Activated CD4-positive, alpha-beta T cell treated with anti-CD3 and anti-CD28 coated beads, Interleukin-10, Interleukin-2, amounts not matched to agents 100 ng/mL and 50 ng/mL, durations not matched to agents 16 hours and 8 hours (primary cell): ENCODE measurements around the gene DAAM2.

ENCODE experiments used
- DNase-seq: peaks from one replicate; pipeline ENCODE4 v3.0.0-alpha.2; 2020

Gene DAAM2

DNA sequence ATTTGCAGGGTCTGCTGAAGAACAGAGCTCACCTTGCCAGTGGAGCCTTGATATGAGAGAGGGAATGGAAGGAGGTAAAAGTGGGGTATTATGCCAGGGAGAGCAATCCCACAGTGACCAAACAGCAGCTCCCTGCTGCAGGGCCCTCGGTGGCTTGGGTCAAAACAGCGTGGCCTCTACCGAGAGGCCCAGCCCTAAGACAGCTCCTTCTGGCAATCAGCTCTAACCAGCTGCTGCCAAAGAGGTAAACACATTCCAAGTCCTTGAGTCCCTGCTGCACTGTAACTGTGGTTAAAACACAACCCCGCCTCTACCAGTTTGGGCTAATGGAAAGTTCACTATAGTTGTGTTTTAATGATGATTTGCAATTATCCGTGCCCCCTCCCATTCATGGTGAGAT is 1.4 kb upstream of the DAAM2 start:
- DNase-seq: no peak

DNA sequence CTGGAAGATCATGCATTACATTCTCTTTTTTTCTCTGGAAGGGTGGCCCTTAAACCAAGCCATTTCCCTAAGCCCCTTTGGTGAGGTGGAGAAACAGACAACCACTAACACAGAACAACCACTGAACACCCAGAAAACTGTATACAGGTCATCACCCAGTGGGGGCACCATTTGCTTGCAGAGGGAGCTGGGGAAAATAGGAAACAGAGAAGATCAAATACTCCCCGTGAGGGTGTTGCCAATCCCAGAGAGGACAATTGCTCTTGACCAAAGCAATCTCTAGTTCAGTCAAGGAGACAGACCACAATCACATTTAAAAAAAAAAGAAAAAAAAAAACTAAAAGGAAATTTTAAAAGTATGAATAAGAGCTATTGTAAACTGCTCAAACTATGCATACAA is 865 bp upstream of the DAAM2 start:
- no peak for DNase-seq

DNA sequence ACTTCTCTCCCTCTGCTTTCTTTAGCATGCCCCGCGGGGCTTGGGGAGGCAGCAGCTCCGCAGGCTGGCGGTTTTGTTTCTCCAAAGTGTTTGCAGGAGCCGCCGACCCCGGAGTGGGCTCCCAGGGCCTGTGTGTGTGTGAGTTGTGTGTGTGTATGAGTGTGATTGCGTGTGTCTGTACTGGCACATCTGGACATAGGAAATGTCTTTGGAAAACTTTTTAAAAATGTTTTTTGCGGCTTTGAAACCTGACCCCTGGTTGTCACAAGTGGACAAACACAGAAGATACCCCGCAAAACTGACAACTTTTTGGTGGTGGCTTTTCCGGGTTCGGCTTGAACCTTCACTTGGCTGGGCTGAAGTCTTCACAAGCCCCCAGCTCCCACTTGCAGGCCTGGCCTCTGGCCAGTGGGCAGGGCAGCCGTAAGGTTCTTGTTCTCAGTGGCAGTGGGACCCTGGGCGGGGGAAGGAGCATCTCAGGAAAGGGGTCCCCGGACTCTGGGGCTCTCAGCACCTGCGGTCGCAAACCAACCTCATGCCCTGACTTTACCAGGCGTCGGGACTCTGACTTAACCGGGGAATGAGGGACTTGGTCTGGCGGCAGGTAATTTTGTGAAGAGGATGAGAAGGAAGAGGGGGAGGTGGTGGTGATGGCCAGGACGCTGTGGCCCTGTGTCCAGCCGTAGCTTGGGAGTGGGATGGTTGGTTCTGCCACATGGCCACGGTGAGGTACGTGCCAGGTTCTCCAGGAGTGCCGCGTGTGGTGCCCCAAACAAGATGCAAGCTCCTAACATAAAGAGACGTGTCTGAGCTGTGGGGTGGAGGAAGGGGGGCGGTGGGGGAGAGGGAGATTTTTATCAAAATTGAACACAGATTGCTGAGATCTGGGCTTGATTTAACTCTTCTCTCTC is 619 bp downstream of the DAAM2 start:
- DNase-seq: no peak

DNA sequence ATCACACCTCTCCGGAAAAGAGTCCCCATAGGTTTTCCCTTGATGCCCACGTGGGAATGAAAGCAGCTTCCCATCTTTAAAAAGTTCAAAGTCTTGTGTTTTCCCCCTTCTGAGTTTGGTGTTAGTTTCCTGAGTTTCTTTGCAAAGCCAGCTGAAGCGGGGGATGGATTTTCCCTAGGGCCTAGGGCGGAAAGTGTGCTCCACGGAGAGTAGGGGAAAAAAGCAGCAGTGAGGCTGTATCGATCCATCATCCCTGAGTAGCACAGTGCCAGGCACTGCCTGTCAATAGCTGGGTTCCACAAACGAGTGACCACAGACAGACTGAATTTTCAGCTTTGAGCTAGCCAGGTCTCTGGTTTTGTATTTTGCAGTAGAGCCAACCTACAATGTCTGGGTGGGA is 1.3 kb downstream of the DAAM2 start:
- no peak for DNase-seq

- no peak for DNase-seq
Measured at GRCh38 chr6:39794231-39794630, 2.1 kb downstream of the DAAM2 start.

GRCh38 chr6:39797751-39798150 is 5.6 kb downstream of the DAAM2 start:
- no peak for DNase-seq

DNA sequence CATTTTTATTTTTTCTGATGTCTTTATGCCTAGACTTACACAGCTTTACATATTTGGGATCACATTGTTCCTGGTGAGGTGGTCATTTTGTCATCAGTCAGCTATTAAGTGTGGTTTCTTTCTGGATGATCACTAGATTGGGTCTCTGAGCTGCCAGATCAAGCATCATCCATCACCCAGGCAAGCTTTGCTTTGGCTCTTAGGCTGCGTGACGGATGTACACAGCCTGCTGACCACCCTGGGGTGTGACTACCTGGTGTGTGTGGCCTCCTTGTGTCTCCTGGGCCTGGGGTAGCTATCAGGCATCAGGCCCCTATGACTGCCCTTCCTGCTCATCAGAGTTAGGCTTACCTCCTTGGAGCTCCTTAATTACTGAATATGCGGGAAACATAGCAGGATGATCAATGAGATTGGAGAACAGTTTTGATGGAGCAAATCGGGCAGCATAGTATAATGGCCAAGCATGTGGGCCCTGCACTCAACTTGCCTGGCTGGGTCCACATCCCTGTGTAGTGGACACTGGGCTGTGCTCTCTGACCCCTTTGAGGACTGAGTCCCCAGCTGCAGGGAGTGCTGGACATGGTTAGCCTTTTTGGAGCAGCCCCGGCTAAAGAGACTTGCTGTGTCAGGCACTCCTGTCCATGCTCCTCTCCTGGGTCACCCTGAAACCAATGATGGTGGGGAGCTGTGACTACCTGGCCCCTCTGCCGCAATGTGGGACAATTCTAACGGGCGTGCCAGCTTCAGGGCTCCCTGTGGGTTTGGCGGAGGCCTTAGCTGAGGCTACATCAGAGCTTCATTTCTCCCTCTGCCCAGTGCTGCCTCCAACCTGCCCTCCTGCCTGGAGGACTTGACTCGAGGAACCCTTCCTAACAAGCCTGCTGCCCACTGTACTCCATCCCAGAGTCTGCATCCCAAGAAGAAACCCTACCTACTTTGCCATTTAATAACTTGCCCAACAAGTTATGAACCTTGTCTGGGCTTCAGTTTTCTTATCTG is 8.2 kb downstream of the DAAM2 start:
- no peak for DNase-seq

DNA sequence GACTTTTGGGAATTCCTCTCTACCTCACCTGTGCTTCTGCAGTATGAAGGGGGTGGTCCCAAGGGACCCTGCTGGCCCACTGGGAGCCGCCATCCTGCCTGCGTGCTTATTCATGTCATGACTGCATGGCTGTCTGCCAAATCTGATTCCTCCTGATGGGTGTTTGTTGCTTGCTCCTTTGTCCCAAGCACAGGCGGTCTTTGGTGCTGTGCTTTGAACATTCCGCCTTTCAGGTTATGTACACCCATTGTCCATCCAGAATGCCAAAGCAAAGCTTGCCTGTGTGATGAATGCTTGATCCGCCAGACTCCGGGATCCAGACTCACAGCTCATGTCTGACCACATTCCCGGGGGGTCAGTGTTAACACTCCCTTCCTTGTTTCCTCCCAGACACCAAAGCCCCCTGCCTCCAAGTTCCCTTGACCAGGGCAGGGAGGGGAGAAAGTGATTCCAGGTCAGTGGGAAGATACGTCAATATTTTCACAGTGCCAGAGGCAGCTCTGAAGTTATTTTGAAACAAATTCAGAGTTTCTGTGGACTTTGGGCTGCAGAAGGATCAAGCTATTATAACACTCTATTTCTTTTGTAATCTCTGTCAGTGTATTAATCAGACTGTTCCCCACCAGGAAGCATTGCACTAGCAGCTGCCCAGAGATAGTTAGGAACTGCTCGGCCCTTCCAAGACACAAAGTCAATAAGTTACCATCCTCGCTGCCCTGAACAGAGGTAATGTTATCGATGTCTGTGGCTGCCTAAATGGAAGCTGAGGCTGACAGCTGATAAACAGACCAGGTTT is 9.5 kb downstream of the DAAM2 start:
- DNase-seq: no peak

DNA sequence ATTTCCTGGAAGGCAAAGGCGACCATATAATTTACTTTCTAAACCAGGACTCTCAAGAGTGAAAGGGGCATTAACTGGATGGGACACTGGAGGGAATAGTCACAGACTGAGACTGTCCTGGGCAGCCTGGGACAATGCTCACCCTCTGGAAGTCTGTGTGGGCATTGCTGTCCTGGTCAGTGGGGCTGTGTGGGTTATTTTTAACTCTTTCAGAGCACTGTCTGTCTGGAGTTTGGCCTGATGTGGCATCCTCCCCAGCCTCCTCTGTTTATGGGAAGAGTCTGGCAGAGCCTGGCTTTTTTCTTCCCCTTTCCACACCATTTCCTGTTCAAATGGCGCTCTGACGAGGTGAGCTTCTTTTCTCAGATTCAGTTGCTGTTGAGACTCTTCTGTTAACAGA is 11.7 kb downstream of the DAAM2 start:
- no peak for DNase-seq

DNA sequence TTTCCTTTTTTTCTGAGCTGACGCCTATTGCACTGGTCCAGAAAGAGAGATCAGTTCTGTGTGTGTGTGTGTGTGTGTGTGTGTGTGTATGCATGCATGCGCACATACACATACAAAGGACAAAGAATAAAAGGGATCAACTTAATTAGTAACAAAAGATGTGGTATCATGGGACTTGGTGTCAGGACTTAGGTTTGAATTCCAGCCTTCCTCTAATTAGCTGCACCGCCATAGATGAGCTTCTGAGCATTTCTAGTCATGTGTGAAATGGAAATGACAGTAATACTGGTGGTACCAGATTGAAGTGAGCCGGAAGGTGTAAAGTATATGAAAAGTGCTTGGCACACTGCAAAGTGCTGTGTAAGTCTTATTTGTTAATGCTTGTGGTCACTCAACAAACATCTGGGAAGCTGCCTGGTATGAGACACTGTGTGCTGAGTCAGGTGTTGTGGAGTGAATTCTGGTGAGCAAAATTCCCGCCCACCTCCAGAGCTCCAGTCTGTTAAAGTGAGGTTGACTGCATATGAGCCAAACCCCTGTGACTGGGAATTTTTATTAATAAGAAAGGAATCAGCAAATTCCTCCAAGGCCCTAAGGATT is 12.4 kb downstream of the DAAM2 start:
- DNase-seq: no peak

- no peak for DNase-seq
Measured at GRCh38 chr6:39806278-39806677, 14.1 kb downstream of the DAAM2 start.

DNA sequence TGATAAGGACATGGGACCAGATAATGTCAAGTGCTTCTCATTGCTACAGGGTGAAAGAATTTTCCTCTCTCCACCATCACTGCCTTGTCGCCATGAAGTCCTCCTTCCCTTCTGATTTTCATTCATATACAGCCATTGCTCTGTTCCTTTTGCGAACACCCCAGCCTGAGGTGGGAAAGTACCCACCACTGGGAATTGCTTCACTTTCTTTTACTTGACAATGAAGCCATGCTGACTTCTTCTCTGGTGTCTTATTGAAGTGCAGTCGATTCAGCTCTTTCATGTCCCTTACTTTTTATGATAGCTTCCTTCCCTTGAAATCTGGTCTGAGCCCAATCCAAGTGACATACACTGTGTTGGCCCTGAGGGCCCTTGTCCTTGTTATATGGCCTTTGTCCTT is 16.2 kb downstream of the DAAM2 start:
- no peak for DNase-seq

- DNase-seq: no peak
Measured at GRCh38 chr6:39808964-39809363, 16.8 kb downstream of the DAAM2 start.

- DNase-seq: no peak
Measured at GRCh38 chr6:39811835-39812345, 19.7 kb downstream of the DAAM2 start.

DNA sequence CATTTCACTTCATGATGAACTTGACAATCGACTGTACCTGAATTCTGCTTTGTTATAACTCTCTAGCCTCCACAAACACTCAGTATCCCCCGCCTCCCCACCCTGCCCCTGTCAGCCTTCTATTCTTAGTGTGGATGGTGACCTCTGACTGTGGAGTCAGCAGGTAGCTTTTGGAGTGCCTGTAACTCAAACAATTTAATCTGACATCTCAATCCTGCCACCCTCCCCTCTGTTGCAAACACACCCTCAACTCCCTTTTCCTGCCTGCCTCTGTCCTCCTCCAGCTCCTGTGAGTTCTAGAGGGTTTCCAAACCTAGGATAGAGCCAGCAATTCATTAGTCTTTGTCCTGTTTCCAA is 20.3 kb downstream of the DAAM2 start:
- no peak for DNase-seq

DNA sequence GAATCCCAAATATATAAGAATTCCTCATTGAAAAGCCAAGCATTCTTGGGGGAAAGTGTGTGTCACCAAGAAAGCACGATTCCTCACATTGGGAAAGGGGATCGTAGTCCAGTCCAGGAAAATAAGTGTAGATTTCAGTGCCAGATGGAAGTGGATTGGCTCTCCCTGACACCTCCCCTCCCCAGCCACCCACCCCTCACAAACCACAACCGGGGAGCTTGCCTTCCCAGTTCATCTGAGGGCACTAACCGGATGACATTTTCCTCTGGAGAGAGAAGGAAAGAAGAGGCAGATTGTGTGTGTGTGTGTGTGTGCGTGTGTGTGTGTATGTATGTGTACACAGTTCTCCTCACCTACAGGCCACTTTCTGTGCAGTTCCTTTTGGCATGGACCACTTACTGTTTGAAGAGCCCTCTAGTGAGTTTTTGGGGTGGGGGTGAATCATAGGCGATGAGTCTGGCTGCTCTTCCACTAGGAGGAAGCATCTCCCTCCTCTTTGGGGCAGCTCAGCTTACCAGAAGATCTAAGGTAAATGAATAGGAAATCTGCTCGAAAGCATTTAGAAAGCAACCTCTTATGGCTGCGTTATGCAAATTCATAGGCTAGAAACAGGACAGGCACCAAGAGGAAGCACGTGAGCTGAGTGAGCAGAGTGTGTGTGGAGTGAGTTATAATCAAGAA is 20.8 kb downstream of the DAAM2 start:
- DNase-seq: no peak

- no peak for DNase-seq
Measured at GRCh38 chr6:39814236-39814635, 22.1 kb downstream of the DAAM2 start.

GRCh38 chr6:39815356-39815755 is 23.2 kb downstream of the DAAM2 start:
- no peak for DNase-seq

GRCh38 chr6:39816747-39817146 is 24.6 kb downstream of the DAAM2 start:
- DNase-seq: no peak

DNA sequence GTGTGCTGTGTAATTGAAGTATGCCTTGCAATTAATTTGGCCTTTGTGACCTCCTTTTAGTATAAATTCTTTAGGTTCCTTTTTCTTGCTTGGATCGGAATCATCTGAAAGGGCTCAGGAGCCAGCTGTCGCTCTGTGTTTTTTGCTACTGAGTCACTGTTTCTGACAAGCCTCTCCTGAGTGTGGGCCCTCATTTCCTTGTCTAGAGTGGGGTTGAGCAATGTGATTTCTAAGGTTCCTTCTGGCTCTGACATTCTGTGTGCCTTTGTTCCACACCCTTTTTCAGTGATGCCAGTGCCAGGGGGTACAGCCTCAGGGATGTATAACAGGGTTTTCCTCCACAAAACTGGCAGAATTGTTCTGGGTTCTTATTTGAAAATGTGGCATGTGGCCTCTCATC is 26.5 kb downstream of the DAAM2 start:
- DNase-seq: no peak

GRCh38 chr6:39819228-39819627 is 27.1 kb downstream of the DAAM2 start:
- no peak for DNase-seq

- DNase-seq: no peak
Measured at GRCh38 chr6:39819676-39820075, 27.5 kb downstream of the DAAM2 start.
